GM12872 (cell line): ENCODE measurements around the gene GCSH.

Source experiments
- TF ChIP-seq, protein P1 (sequence below): IDR thresholded peaks from 3 replicates; pipeline ENCODE4 v1.5.1; 2011; ENCODE audit warnings: low read depth, mild to moderate bottlenecking, low read length, moderate library complexity; ENCODE audit not compliant: insufficient read depth

Gene GCSH

DNA sequence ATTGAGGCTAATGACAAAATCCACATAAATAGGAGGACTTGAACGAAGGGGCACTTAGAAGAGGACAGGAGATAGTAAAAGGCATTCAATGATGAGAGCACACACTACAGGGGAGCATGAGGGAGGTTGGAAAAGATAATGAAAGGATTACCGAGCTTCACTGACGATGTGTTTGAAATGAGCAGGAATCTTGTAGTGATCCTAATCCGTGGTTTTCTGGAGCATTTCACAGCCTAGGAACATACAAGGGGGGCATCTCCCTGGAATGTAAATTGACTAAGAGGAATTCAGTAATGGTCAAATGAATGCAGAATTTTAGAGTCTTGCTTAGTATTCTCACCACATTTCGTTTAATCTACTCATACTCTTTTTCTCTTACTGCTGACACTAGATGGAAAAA lies 55.4 kb downstream of the GCSH start:
- TF ChIP-seq, protein P1, sequence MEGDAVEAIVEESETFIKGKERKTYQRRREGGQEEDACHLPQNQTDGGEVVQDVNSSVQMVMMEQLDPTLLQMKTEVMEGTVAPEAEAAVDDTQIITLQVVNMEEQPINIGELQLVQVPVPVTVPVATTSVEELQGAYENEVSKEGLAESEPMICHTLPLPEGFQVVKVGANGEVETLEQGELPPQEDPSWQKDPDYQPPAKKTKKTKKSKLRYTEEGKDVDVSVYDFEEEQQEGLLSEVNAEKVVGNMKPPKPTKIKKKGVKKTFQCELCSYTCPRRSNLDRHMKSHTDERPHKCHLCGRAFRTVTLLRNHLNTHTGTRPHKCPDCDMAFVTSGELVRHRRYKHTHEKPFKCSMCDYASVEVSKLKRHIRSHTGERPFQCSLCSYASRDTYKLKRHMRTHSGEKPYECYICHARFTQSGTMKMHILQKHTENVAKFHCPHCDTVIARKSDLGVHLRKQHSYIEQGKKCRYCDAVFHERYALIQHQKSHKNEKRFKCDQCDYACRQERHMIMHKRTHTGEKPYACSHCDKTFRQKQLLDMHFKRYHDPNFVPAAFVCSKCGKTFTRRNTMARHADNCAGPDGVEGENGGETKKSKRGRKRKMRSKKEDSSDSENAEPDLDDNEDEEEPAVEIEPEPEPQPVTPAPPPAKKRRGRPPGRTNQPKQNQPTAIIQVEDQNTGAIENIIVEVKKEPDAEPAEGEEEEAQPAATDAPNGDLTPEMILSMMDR: no peak

DNA sequence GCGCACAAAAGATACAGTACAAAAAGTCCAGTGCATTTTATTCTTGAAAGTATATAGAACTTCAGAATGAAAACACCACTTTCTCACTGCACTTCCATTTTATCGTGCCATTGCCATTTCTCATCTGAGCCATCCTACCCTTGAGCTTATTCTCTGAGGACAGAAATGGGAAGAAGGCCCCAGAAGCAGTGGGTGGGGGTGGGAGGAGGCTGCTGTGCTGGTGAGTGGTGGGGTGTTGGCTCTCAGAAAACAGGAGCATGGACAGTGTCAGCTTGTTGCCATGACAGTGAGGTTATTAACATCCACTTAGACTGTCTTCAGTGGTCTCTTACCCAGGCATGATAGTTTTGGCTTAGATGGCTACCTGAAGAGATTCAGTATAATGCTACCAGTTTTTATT lies 56.1 kb downstream of the GCSH start:
- TF ChIP-seq, protein P1: no peak

DNA sequence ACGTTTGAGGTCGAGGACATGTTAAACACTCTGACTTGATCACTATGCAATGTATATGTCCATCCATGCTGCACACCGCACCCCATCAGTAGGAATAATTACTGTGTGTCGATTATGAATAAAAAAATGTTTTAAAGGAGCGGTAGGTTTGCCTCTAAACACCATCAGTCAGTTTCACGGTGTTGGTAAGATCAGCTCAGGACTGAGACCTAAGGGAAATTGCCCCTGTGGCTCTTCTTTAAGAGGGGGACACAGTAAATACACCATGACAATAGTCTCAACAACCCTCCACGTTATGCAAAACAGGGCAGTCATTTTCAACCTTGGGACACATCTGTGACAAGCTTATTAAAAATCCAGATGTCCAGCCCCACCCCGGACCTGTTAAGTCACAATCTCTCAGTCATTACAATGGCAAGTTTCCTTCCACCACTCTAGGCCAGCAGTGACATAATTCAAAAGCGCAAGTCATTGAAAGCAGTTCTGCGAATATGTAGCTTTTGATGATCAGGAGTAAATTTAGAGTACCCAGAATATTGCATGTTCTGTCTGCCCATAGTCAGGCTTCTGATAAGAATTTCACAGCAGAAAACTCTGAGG lies 59.3 kb downstream of the GCSH start:
- TF ChIP-seq, protein P1: no peak

- TF ChIP-seq, protein P1: no peak
Observed at GRCh38 chr16:81035975-81036750, 60.0 kb downstream of the GCSH start.

- TF ChIP-seq, protein P1: peak; percentile 94
Observed at GRCh38 chr16:81035398-81035974, 60.7 kb downstream of the GCSH start, which contains the start of gene ATMIN. Gene ATMIN (plus strand): TSS chr16:81035842. CDS start chr16:81035871, 29 bp downstream.
